ENCODE measurements around the gene BARX2.

- TF ChIP-seq CTCF (conservative IDR thresholded peaks at IDR 0.05; ENCODE audit: low read depth, low read length) (no peak), RFX5 (IDR thresholded peaks at IDR 0.05; ENCODE audit: low read depth, low read length) (no peak), POLR2A (IDR thresholded peaks at IDR 0.05; ENCODE audit: low read depth, low read length) (no peak)
These were observed 29.1 kb downstream of the BARX2 start for GRCh38 chr11:129404731-129405130.

All from IMR-90 (cell line).